ENCODE results near the gene UBALD2.
A peak's percentile ranks its signal among the peaks of the same experiment; 100 is the strongest.
"Not testable (repeated sequence)": the region's sequence is repeated elsewhere in the genome, so short reads cannot be mapped to it uniquely, and the experiment has no call there.

UBALD2 gene

GRCh38 chr17:76278268-76278908 lies 13.2 kb downstream of the UBALD2 start:
- no peak for DNase-seq

- peak; percentile 68 for DNase-seq
These were observed 14.0 kb downstream of the UBALD2 start for GRCh38 chr17:76278952-76279741.

GRCh38 chr17:76279742-76280287 lies 14.7 kb downstream of the UBALD2 start:
- no peak for DNase-seq

GRCh38 chr17:76280650-76281049 lies 15.5 kb downstream of the UBALD2 start:
- DNase-seq: no peak

GRCh38 chr17:76281573-76282371 lies 16.6 kb downstream of the UBALD2 start:
- no peak for DNase-seq

GRCh38 chr17:76292567-76292966 lies 27.4 kb downstream of the UBALD2 start:
- no peak for DNase-seq

- no peak for DNase-seq
These were observed 28.0 kb downstream of the UBALD2 start for GRCh38 chr17:76293106-76293505.

GRCh38 chr17:76296186-76296585 lies 31.0 kb downstream of the UBALD2 start:
- no peak for DNase-seq

- DNase-seq: no peak
These were observed 31.7 kb downstream of the UBALD2 start for GRCh38 chr17:76296889-76297288.

GRCh38 chr17:76297436-76297835 lies 32.3 kb downstream of the UBALD2 start:
- no peak for DNase-seq

- DNase-seq: no peak
These were observed 39.3 kb downstream of the UBALD2 start for GRCh38 chr17:76304226-76305134.

GRCh38 chr17:76305135-76305454 lies 39.9 kb downstream of the UBALD2 start:
- not testable (repeated sequence) for DNase-seq

GRCh38 chr17:76307299-76307965 lies 42.3 kb downstream of the UBALD2 start:
- no peak for DNase-seq

- DNase-seq: no peak
These were observed 42.8 kb downstream of the UBALD2 start, which contains the start of gene QRICH2 for GRCh38 chr17:76307966-76308338. TSS of gene QRICH2 (minus strand) at chr17:76308276. CDS start at chr17:76307998, 278 bp downstream.

- no peak for DNase-seq
These were observed 44.3 kb downstream of the UBALD2 start for GRCh38 chr17:76309461-76309860.

- no peak for DNase-seq
These were observed 47.6 kb downstream of the UBALD2 start for GRCh38 chr17:76312735-76313134.

- DNase-seq: no peak
These were observed 49.5 kb downstream of the UBALD2 start for GRCh38 chr17:76314392-76315227.

- no peak for DNase-seq
These were observed 52.4 kb downstream of the UBALD2 start for GRCh38 chr17:76317535-76317934.

- no peak for DNase-seq
These were observed 53.4 kb downstream of the UBALD2 start for GRCh38 chr17:76318586-76318985.

All from fibroblast of skin of right quadriceps (primary cell).